WTC11 (cell line): ENCODE measurements around the gene OR6C76.

Experiments
- CTCF ChIP-seq: fragments of 200-600 bp; IDR thresholded peaks from 2 replicates; pipeline ENCODE4 v1.8.0; 2022; ENCODE audit warnings: antibody characterized with exemption
- ESRRA ChIP-seq: sonication (generic); formaldehyde crosslinking; IDR thresholded peaks from 2 replicates; pipeline ENCODE4 v1.8.1; 2022; ENCODE audit warnings: mild to moderate bottlenecking, missing genetic modification reagents, borderline replicate concordance
- NFYB ChIP-seq: sonication (generic); formaldehyde crosslinking; conservative IDR thresholded peaks from 2 replicates; pipeline ENCODE4 v1.8.0; 2022; ENCODE audit warnings: low read depth, missing genetic modification reagents
- NR2C2 ChIP-seq: sonication (generic); formaldehyde crosslinking; IDR thresholded peaks from 2 replicates; pipeline ENCODE4 v1.8.0; 2022; ENCODE audit warnings: mild to moderate bottlenecking, missing genetic modification reagents
- TP53 ChIP-seq: sonication (generic); formaldehyde crosslinking; IDR thresholded peaks from 2 replicates; pipeline ENCODE4 v1.8.1; 2023; ENCODE audit warnings: mild to moderate bottlenecking, missing genetic modification reagents
- TF ChIP-seq, protein P1 (sequence below): sonication (generic); formaldehyde crosslinking; IDR thresholded peaks from 2 replicates; pipeline ENCODE4 v1.8.0; 2022; ENCODE audit warnings: mild to moderate bottlenecking, missing genetic modification reagents

DNA sequence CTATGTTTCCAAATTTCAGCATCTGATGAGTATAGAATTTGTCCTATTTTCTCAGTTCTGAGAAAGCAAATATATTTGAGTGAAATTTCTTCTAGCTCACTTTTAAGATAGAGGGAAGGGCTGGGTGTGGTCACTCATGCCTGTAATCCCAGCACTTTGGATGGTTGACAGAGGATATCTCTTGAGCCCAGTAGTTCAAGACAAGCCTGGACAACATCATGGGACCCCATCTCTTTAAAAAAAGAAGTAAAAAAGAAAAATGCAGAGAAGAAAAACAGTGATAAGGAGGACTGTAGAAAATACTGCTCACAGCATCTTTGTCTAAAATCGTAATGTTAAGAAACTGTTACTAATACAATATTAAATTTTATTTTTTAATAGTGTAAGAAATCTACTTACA lies 46.2 kb downstream of the OR6C76 start:
- no peak for TF ChIP-seq CTCF
- TF ChIP-seq TP53 (CRISPR knock-in tag): no peak
- TF ChIP-seq, protein P1, sequence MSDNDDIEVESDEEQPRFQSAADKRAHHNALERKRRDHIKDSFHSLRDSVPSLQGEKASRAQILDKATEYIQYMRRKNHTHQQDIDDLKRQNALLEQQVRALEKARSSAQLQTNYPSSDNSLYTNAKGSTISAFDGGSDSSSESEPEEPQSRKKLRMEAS: no peak
- no peak for TF ChIP-seq NFYB (CRISPR knock-in tag)
- TF ChIP-seq ESRRA (CRISPR knock-in tag): no peak
- no peak for TF ChIP-seq NR2C2 (CRISPR knock-in tag)
